ENCODE data around the gene TNC.
A peak's percentile ranks its signal among the peaks of the same experiment; 100 is the strongest.

TNC gene

GRCh38 chr9:115039516-115040120 is 78.3 kb downstream of the TNC start:
- DNase-seq = no peak

- DNase-seq = no peak
Observed at GRCh38 chr9:115038178-115038577, 79.8 kb downstream of the TNC start.

- no peak for DNase-seq
Observed at GRCh38 chr9:115036691-115037090, 81.3 kb downstream of the TNC start.

- peak; percentile 54 for DNase-seq
Observed at GRCh38 chr9:115035841-115036612, 81.9 kb downstream of the TNC start.

- no peak for DNase-seq
Observed at GRCh38 chr9:115034801-115035200, 83.2 kb downstream of the TNC start.

GRCh38 chr9:115033800-115034199 is 84.2 kb downstream of the TNC start:
- no peak for DNase-seq

- DNase-seq = no peak
Observed at GRCh38 chr9:115032296-115032695, 85.7 kb downstream of the TNC start.

- no peak for DNase-seq
Observed at GRCh38 chr9:115030006-115030405, 88.0 kb downstream of the TNC start.

GRCh38 chr9:115025721-115026120 is 92.2 kb downstream of the TNC start:
- DNase-seq = no peak

GRCh38 chr9:115024925-115025535 is 92.9 kb downstream of the TNC start:
- no peak for DNase-seq

- no peak for DNase-seq
Observed at GRCh38 chr9:115022760-115023434, 95.1 kb downstream of the TNC start.

GRCh38 chr9:115018547-115019435 is 99.2 kb downstream of the TNC start:
- DNase-seq = no peak

GRCh38 chr9:115016344-115016743 is 101.6 kb downstream of the TNC start:
- DNase-seq = no peak

- no peak for DNase-seq
Observed at GRCh38 chr9:115015018-115015635, 102.8 kb downstream of the TNC start.

- DNase-seq = no peak
Observed at GRCh38 chr9:115014438-115014837, 103.5 kb downstream of the TNC start.

GRCh38 chr9:115013998-115014397 is 104.0 kb downstream of the TNC start:
- DNase-seq = peak; percentile 19

- no peak for DNase-seq
Observed at GRCh38 chr9:115012486-115012885, 105.5 kb downstream of the TNC start.

GRCh38 chr9:115010874-115011273 is 107.1 kb downstream of the TNC start:
- DNase-seq = no peak

GRCh38 chr9:115008536-115009270 is 109.3 kb downstream of the TNC start:
- no peak for DNase-seq

GRCh38 chr9:115006660-115007059 is 111.3 kb downstream of the TNC start:
- DNase-seq = no peak

GRCh38 chr9:115005322-115005721 is 112.6 kb downstream of the TNC start:
- DNase-seq = no peak

Data from GF-D8 (cell line).